H1 (cell line): ENCODE results near the gene EXOC1L.

Experiments
- CEBPB ChIP-seq: IDR thresholded peaks from 2 replicates; pipeline ENCODE4 v1.6.1; 2012; ENCODE audit warnings: low read depth, low read length
- CHD2 ChIP-seq: IDR thresholded peaks from 2 replicates; pipeline ENCODE4 v1.6.1; 2012; ENCODE audit warnings: low read length, improper control_type of control experiment
- EZH2 ChIP-seq: fragments of 200-600 bp; sonication (generic); IDR thresholded peaks from 2 replicates; pipeline ENCODE4 v1.7.1; 2012; ENCODE audit warnings: low read depth, mild to moderate bottlenecking, moderate library complexity, low read length, inconsistent platforms; ENCODE audit not compliant: severe bottlenecking
- JUND ChIP-seq: IDR thresholded peaks from 2 replicates; pipeline ENCODE4 v1.6.1; 2011; ENCODE audit warnings: mild to moderate bottlenecking, improper control_type of control experiment, low read length
- POLR2A ChIP-seq, 2 experiments: IDR thresholded peaks; 1 replicate in 1 of 2; 2 replicates in 1 of 2; pipeline ENCODE4 v1.6.1; 2011; ENCODE audit warnings: low read depth in 2 of 2, low read length in 2 of 2, mild to moderate bottlenecking in 2 of 2; ENCODE audit errors: control extremely low read depth in 1 of 2
- RAD21 ChIP-seq, 2 experiments: IDR thresholded peaks in 1 of 2; conservative IDR thresholded peaks in 1 of 2; 2 replicates each; pipeline ENCODE4 v1.6.1; 2011; ENCODE audit warnings: low read depth in 2 of 2, low read length in 2 of 2, improper control_type of control experiment in 1 of 2, inconsistent platforms in 1 of 2, mild to moderate bottlenecking in 1 of 2, moderate library complexity in 1 of 2
- TAF1 ChIP-seq: IDR thresholded peaks from 2 replicates; pipeline ENCODE4 v1.6.1; 2011; ENCODE audit warnings: mild to moderate bottlenecking, low read depth, low read length
- ZNF274 ChIP-seq: IDR thresholded peaks from 2 replicates; pipeline ENCODE4 v1.7.0; 2012; ENCODE audit warnings: low read length, borderline replicate concordance; ENCODE audit errors: extremely low read depth
- TF ChIP-seq, protein P1 (sequence below), 3 experiments: IDR thresholded peaks; 1 replicate in 2 of 3; 2 replicates in 1 of 3; pipeline versions ENCODE4 v1.5.1 to v1.6.1; 2011; ENCODE audit warnings: low read length in 3 of 3, mild to moderate bottlenecking in 3 of 3, inconsistent platforms in 2 of 3, low read depth in 1 of 3, moderate library complexity in 1 of 3; ENCODE audit not compliant: insufficient read depth in 1 of 3; ENCODE audit errors: control extremely low read depth in 1 of 3
- TF ChIP-seq, protein P2 (sequence below): IDR thresholded peaks from 2 replicates; pipeline ENCODE4 v1.6.1; 2012; ENCODE audit warnings: inconsistent platforms
- TF ChIP-seq, protein P3 (sequence below): IDR thresholded peaks from 2 replicates; pipeline ENCODE4 v1.6.1; 2012; ENCODE audit warnings: low read length, inconsistent platforms

DNA sequence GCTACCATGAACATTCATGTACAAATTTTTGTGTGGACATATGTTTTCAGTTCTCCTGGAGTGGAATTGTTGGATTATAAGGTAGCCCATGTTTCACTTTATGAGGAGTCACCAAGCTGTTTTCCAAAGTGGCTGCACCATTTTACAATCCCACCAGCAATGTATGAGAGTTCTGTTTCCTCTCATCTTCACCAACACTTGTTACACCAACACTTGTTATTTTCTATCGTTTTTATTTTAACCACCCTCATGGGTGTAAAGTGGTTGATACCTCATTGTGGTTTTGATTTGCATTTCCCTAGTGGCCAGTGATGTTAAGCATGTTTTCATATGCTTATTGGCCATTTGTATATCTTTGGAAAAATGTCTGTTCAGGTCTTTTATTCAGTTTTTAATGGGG, 38.0 kb downstream of the EXOC1L start:
- no peak for TF ChIP-seq ZNF274
- no peak for TF ChIP-seq RAD21 (IDR thresholded peaks at IDR 0.05 in 1 of 2, conservative IDR thresholded peaks at IDR 0.05 in 1 of 2; ENCODE audit: low read depth in 2 of 2, low read length in 2 of 2)
- TF ChIP-seq EZH2 = no peak
- TF ChIP-seq, protein P1, sequence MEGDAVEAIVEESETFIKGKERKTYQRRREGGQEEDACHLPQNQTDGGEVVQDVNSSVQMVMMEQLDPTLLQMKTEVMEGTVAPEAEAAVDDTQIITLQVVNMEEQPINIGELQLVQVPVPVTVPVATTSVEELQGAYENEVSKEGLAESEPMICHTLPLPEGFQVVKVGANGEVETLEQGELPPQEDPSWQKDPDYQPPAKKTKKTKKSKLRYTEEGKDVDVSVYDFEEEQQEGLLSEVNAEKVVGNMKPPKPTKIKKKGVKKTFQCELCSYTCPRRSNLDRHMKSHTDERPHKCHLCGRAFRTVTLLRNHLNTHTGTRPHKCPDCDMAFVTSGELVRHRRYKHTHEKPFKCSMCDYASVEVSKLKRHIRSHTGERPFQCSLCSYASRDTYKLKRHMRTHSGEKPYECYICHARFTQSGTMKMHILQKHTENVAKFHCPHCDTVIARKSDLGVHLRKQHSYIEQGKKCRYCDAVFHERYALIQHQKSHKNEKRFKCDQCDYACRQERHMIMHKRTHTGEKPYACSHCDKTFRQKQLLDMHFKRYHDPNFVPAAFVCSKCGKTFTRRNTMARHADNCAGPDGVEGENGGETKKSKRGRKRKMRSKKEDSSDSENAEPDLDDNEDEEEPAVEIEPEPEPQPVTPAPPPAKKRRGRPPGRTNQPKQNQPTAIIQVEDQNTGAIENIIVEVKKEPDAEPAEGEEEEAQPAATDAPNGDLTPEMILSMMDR (IDR thresholded peaks at IDR 0.05; ENCODE audit: control extremely low read depth in 1 of 3, insufficient read depth in 1 of 3, low read depth in 1 of 3, low read length in 3 of 3) = no peak
- TF ChIP-seq, protein P2, sequence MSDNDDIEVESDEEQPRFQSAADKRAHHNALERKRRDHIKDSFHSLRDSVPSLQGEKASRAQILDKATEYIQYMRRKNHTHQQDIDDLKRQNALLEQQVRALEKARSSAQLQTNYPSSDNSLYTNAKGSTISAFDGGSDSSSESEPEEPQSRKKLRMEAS = no peak
- TF ChIP-seq POLR2A (IDR thresholded peaks at IDR 0.05; ENCODE audit: control extremely low read depth in 1 of 2, low read depth in 2 of 2, low read length in 2 of 2) = no peak
- no peak for TF ChIP-seq TAF1
- TF ChIP-seq, protein P3, sequence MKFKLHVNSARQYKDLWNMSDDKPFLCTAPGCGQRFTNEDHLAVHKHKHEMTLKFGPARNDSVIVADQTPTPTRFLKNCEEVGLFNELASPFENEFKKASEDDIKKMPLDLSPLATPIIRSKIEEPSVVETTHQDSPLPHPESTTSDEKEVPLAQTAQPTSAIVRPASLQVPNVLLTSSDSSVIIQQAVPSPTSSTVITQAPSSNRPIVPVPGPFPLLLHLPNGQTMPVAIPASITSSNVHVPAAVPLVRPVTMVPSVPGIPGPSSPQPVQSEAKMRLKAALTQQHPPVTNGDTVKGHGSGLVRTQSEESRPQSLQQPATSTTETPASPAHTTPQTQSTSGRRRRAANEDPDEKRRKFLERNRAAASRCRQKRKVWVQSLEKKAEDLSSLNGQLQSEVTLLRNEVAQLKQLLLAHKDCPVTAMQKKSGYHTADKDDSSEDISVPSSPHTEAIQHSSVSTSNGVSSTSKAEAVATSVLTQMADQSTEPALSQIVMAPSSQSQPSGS = no peak
- no peak for TF ChIP-seq CEBPB
- TF ChIP-seq CHD2 = no peak
- TF ChIP-seq JUND = no peak
